HG03432 (cell line): ENCODE measurements around the gene MAD1L1.
"Not testable (repeated sequence)": the region's sequence is repeated elsewhere in the genome, so short reads cannot be mapped to it uniquely, and the experiment has no call there.

ENCODE experiments used
- ATAC-seq: cut with Tn5 transposase; IDR thresholded peaks from one replicate; pipeline ENCODE4 v1.9.1; 2021; ENCODE audit warnings: mild to moderate bottlenecking, moderate library complexity; ENCODE audit not compliant: unreplicated experiment

MAD1L1 gene

DNA sequence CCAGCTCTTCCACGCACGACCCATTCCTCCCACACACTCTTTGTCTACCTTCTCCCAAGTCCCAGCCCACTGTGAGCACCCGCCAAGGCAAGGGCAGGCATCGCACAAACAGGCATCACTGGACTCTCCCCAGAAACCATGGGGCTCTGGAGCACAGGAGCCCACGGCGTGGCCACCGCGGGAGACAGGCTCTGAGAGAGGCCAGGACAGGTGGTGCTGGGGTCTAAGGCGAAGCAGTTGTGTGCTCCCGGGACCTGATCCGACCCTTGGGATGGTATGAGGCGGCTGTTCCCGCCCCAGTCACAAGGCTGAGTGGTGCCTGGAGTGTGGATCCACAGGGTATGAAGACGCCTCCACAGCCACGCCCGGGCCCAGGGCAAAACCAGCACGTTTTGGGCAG is 156.9 kb downstream of the MAD1L1 start:
- no peak for ATAC-seq

- no peak for ATAC-seq
Measured at GRCh38 chr7:2074691-2075090, 158.1 kb downstream of the MAD1L1 start.

DNA sequence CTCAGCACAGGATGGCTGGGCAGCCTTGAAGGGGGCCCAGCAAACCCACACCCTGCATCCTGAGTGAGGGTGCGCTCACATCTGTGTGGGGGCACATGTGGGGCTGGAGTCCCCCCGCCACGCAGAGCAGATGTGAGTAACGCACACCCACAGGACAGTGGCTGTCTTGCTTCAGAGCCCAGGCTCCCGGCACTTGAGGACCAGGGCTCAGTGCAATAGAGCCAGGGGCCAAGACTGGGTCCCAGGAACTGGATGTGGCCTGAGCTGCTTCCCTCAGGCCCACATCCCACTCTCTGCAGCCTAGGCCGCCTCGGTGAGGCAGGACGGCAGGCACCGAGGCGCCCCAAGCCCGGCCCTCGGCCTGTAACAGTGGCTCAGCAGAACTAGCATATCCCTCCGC is 159.9 kb downstream of the MAD1L1 start:
- no peak for ATAC-seq

DNA sequence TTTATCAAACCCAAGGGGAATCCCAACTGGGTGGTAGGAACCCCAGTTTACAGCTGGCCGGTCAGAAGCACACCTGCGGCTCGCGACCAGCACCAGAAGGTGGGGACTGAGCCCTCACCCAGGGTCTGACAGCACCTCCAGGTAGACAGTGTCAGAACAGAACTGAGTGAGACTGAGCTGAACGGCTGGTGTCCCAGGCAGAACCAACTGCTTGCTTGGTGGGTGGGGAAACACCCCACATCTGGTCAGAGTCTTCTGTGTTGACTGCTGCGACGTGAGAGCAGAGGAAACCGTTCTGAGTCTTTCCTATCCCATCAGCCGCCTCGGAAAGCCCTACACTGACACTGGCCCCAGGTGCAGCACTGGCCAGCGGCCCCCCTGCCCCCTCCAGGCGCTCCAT is 160.7 kb downstream of the MAD1L1 start:
- peak; percentile 80 for ATAC-seq

- no peak for ATAC-seq
Measured at GRCh38 chr7:2071133-2071832, 161.5 kb downstream of the MAD1L1 start.

DNA sequence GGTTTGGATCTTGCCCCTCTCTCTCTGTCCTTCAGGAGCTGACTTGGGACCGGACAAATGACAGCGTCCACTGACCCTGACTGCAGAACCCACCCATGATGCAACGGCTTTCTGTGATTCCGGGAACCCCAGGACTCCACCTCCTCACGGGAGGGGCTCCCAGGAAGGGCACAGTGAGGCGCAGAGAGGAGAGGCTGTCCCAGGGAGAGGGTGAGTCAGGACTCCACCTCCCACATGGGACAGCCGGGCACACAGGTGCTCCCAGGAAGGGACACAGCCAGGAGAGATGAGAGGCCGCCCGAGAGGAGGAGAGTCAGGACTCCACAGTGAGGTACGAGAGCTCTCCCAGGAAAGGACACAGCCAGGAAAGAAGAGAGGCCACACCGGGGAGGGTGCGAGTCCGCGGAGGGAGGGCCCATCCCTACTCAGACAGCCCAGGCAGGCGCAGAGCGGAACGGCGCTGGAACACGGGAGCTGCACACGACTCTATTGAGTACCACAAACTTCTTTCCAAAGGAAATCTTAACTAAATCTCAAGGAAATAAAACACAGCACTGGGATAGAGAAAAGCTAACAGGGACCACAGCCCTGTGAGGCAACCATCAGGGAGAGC is 162.5 kb downstream of the MAD1L1 start:
- no peak for ATAC-seq

- no peak for ATAC-seq
Measured at GRCh38 chr7:2069472-2069860, 163.3 kb downstream of the MAD1L1 start.

GRCh38 chr7:2068693-2069471 is 163.9 kb downstream of the MAD1L1 start:
- no peak for ATAC-seq

DNA sequence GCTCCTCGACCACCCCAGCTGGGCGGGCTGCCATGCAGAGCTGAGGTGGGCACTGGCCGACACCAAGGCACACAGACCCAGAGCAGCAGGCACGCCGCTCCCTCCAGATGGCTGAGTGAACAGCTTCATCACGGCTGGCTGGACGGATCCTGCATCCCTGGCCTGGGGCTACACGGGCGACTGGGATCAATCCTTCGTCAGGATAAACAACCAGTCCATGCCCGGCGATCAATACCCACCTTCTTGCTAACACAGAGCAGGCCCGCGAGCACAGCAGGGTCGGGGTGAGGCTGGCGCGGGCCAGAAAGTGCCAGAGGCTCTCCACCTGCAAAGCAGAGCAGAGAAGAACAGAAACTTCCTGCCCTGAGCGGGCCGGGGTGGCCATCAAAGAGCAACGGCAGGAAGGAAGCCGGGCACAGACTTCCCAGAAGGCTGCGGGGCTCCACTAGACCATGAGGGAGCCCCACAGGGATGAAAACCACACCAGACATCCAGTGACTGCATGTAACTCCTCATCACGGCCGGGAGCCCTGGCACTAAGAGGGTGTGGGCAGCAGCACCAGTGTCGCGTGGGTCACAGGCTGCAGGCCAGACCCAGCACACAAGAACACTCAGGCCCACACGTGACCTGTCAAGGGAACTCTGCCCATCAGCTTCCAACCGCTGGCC is 166.4 kb downstream of the MAD1L1 start:
- no peak for ATAC-seq

DNA sequence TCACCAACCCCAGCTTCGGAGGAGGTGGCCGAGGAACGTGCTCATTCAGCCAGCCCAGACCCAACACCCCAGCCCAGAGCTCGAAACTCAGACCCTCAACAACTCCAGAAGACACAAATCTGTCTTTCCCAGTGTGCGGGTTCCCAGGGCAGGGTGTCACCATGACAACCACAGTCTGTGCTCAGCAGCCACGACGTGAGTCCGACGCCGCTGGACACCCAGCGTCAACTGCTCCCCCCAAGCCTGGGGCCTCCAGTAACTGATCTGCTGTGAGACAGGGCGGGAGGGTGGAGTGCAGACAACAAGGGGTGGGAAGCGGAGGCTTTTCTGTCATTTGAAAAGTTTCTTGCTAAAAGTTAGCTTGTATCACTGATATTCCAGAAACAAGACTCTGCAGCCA is 167.2 kb downstream of the MAD1L1 start:
- ATAC-seq = no peak

DNA sequence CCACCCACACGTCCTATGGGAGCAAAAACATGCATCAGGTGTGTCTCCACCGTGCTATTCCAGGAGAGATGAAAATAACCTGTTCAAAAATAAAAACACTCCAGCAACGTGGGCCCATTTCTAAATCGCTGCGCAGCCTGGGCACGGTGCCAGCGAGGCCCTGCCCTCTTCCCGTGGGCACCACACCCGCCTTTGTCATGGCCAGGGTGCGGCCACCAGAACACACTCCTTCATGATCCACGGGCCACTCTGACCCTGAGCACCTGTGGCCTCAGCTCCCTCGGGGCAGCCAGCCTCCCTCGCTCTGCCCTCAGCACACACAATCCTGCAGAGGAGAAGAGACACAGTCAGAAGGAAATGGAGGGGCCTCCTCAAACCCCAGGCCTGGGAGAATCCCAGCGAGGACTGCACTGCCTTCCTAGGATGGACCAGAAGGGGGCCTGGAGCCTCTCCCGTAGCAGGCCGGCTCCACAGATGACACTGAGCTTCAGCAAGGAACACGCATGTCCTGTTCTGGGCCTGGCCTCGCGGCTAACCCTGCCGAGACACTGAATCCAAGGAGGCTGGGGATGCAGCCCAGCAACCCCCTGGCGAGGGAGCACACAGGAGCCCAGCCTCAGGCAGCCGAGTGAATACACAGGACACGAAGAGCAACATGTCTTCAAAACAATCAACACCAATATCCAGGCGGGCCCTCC is 169.0 kb downstream of the MAD1L1 start:
- no peak for ATAC-seq

DNA sequence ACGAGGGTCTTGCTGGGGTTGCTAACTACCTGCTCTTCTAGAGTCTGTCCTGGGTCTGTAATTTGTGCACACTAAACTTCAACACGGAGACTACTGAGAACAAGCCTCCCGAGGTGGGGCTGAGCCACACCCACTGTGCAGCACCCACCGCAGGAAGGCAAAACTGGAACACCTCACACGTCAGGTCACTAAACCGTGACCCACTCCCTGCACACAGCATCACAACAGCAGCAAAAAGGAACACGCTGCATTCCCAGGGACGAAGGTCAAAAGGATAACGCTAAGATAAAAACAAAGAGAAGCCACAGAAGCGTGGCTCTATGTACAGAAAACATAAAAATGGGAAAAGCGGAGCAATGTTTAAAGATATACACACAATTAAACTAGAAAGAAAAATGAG is 170.1 kb downstream of the MAD1L1 start:
- ATAC-seq = no peak

- ATAC-seq = no peak
Measured at GRCh38 chr7:2060701-2061100, 172.0 kb downstream of the MAD1L1 start.

DNA sequence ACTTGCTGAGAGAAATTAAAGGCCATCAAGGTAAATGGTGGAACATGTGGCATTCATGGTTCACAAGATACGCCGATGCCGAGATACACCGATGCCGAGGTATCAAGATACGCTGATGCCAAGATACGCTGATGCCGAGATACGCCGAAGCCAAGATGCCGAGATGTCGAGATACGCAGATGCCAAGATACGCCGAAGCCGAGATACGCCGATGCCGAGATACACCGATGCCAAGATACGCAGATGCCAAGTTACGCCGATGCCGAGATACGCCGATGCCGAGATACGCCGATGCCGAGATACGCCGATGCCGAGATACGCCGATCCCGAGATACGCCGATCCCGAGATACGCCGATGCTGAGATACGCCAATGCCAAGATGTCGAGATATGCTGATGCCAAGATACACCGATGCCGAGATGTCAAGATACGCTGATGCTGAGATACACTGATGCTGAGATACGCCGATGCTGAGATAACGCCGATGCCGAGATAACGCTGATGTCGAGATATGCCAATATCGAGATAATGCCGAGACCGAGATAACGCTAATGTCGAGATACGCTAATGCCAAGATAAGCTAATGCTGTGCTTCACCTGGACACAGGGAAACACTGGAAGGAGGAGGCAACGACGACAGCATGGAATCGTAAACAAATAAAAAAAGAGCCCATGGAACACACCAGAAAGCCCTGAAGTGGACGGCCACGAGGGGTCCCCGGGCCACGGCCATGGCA is 172.6 kb downstream of the MAD1L1 start:
- no peak for ATAC-seq

GRCh38 chr7:2058246-2058645 is 174.5 kb downstream of the MAD1L1 start:
- not testable (repeated sequence) for ATAC-seq

DNA sequence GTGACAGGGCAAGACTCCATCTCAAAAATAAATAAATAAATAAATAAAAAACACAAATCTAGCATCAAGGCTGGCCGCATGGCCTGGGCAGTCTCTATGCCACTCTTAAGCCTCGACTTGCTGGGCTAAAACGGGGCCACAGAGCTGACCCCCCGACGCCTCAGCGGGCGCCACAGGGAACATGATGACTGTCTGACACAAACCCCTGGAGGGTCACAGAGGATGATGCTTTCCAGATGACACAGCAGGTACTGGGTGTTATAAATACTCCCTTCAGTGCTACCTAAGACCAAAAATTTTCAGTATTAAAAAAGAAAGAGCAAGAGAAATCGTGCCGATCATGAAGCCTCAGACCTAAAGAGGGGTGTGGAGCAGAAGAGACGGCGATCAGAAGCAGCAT is 176.8 kb downstream of the MAD1L1 start:
- no peak for ATAC-seq

- ATAC-seq = no peak
Measured at GRCh38 chr7:2054927-2055326, 177.8 kb downstream of the MAD1L1 start.

GRCh38 chr7:2053395-2053794 is 179.3 kb downstream of the MAD1L1 start:
- no peak for ATAC-seq

GRCh38 chr7:2052657-2053048 is 180.1 kb downstream of the MAD1L1 start:
- no peak for ATAC-seq
